Muscle of leg (tissue), 11 donors: ENCODE results near the gene GTSF1L. TPM values are rescaled to one million over a fixed set of nuclear protein-coding genes. Genes with fewer than 3 reads are reported as not detected.

ENCODE experiments used
- DNase-seq: peaks from one replicate; pipeline ENCODE4 v3.0.0; 2013
- H3K27ac ChIP-seq: one replicate; pipeline ENCODE4 v1.5.1; 2013; ENCODE audit warnings: mild to moderate bottlenecking, low read length, control low read depth
- H3K27me3 ChIP-seq: one replicate; pipeline ENCODE4 v1.6.1; 2013; ENCODE audit warnings: low read length; ENCODE audit not compliant: control insufficient read depth, insufficient read depth
- H3K36me3 ChIP-seq: one replicate; pipeline ENCODE4 v1.6.1; 2013; ENCODE audit warnings: low read length; ENCODE audit not compliant: control insufficient read depth, insufficient read depth
- H3K4me1 ChIP-seq: one replicate; pipeline ENCODE4 v1.6.1; 2013; ENCODE audit warnings: low read length; ENCODE audit not compliant: control insufficient read depth, insufficient read depth
- H3K4me3 ChIP-seq: one replicate; pipeline ENCODE4 v1.5.1; 2013; ENCODE audit warnings: low read length, control low read depth
- H3K9me3 ChIP-seq: replicated peaks from 2 replicates; pipeline ENCODE4 v1.6.1; 2013; ENCODE audit warnings: low read depth, low read length; ENCODE audit not compliant: control insufficient read depth
- WGBS: methylation state at CpG from one replicate; pipeline ENCODE4 v1.1.5; 2013; ENCODE audit warnings: missing lambda C conversion rate; ENCODE audit not compliant: insufficient coverage; 5-methylcytosine and 5-hydroxymethylcytosine counted together
- polyA plus RNA-seq, 8 donors: library from polyadenylated mRNA; unstranded; fragments of 120-200 nt; gene quantifications; one replicate each; pipeline versions ENCODE4 v1.2.1 to v1.2.3, GENCODE V29; 2013; ENCODE audit warnings: inconsistent platforms in 1 of 8, low replicate concordance in 1 of 8; ENCODE audit not compliant: insufficient read length in 8 of 8, insufficient read depth in 1 of 8
- total RNA-seq: library from RNA; stranded (reverse); fragments of 120-200 nt; gene quantifications from one replicate; pipeline ENCODE4 v1.2.4, GENCODE V29; 2013

Gene GTSF1L
- total and polyA plus RNA-seq, 9 donors, result not detected

GRCh38 chr20:43748274-43748673 is 21.5 kb upstream of the GTSF1L start:
- DNase-seq, result no peak

DNA sequence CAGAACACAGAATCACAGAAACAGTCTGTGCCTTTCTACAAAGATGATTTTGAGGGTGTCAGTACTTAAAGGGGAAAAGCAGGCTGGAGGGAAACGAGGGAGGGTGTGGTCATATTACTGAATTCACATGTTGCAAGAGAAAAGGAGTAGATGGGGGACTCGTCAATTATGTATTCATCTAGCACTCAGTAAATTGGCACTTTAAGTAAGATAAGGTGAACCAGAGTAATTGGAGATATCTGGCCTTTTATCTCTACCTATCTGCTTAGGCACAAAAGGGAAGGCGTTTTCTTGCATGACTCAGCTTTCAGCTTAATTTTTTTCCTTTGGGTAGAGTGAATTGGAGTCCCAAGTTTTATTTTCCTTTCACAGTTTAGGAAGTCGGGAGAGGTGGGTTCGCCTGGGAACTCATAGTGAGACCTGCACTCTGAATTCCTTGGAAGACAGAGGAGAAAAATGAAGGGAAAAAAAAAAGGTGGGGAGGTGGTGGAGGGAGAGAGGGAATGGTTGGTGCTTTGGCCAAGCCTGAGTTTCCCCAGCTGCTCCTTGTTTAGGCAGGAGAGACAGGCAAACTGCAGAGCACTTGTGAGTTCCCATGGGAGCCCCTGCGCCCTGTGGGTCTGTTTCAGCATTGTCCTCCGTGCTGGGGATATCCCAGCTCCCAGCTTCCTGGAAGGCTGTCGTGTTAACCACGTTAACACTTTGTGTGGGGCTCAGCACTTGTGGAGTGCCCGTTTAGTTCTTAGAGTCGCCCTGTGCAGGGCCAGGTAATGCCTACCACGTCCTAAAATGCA is 19.7 kb upstream of the GTSF1L start:
- Histone ChIP-seq H3K27ac (no peak overlapping the region), H3K36me3 (no peaks in the 10 kb centered on the region), H3K4me1 (peaks cover 10% of the 10 kb centered on the region), H3K27me3 (peaks cover 7% of the 10 kb centered on the region), H3K4me3 (no peak overlapping the region), H3K9me3 (no peaks in the 10 kb centered on the region)
- DNase-seq, result no peak
- 56% methylated on average over 9 of the region's 12 CpGs for WGBS

More at GRCh38 chr20:43748274-43748673, 21.5 kb upstream of the GTSF1L start:
- Histone ChIP-seq H3K27me3 (peaks cover 10% of the 10 kb centered on the region), H3K4me1 (peaks cover 10% of the 10 kb centered on the region), H3K4me3 (no peak overlapping the region), H3K27ac (no peak overlapping the region), H3K36me3 (no peaks in the 10 kb centered on the region), H3K9me3 (no peaks in the 10 kb centered on the region)
- WGBS, result no CpG with 5 or more reads among the region's 1 CpG

DNA sequence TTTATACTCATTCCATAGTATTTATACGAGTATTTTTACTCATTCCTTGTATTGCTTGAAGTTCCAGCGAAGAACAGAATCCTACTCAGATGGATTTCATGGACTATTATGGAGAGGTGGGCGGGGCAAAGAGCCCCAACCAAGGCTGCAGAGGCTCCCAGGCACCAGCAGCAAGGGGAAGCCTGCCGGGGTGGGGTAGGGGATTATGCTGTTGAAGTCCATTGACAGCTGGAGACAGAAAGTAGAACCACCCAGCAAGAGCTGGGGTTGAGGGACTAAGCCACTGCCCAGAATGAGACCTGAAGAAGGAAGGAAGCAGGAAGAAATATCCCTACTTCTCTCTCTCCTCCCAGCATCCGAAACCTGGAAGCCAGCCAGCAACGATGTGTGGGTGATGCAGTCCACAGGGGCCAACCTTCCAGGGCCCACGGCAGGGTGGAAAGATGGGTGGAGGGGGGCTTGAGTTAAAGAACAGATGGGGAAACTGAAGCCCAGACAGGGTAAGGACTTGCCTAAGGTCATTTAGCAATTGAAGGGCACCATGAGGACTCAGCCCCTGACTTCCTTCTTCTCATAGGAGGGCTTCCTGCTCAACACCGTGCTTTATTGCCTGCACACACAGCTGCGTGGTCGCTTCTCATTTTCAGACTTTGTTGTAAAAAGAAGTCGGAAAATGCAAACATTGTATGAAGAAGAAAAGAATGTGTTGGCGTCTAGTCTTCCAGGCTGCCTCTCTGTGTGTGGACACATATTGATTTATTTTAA is 18.3 kb upstream of the GTSF1L start:
- H3K27ac ChIP-seq, result no peak overlapping the region
- H3K4me1 ChIP-seq, result peaks cover 10% of the 10 kb centered on the region
- peaks cover 3% of the 10 kb centered on the region for H3K27me3 ChIP-seq
- 41% methylated on average over 4 of the region's 12 CpGs for WGBS
- no peaks in the 10 kb centered on the region for H3K9me3 ChIP-seq
- no peak overlapping the region for H3K4me3 ChIP-seq
- H3K36me3 ChIP-seq, result no peaks in the 10 kb centered on the region
- peak; percentile 32 for DNase-seq

DNA sequence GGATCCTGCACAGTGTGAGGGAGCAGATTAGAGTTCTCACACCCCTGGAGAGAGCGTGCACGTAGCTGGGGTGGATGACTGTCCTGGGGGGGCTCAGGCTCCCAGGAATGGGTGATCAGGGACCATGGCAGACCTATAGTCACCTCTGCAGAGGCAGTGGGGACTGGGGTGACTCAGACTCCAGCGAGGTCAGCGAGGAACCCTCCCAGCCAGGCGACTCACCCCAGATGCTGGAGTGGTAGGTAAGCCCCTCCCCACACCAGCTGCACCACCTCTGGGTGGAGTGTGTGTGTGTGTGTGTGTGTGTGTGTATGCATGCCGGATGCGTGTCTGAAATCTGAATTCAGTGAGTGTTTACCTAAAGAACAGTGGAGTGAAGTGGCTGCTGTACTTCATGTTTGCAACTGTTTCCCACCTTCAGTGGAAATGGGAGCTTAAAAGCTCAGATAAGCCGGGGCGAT is 17.4 kb upstream of the GTSF1L start:
- Histone ChIP-seq H3K27me3 (peaks cover 3% of the 10 kb centered on the region), H3K9me3 (no peaks in the 10 kb centered on the region), H3K27ac (no peak overlapping the region), H3K36me3 (no peaks in the 10 kb centered on the region), H3K4me1 (peaks cover 6% of the 10 kb centered on the region), H3K4me3 (no peak overlapping the region)
- no peak for DNase-seq
- WGBS, result 43% methylated on average over 2 of the region's 9 CpGs

DNA sequence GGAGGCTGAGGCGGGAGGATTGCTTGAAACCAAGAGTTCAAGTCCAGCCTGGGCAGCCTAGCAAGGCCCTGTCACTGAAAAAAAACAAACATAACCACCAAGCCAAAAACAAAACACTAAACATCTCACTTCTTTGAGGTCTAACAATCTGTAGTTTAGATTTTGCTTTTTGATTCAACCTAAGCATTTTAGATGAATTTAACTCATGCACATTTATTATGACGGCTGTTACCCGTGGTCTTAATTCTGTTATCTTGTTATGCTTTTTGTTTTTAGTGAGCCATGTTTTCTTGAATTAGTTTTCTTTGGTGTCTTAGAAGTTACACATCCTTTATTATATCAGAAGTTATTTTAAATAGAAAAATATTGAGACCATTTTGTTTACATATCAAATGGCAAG is 13.8 kb upstream of the GTSF1L start:
- no CpG with 5 or more reads among the region's 3 CpGs for WGBS
- H3K4me1 ChIP-seq, result peaks cover 6% of the 10 kb centered on the region
- H3K36me3 ChIP-seq, result no peaks in the 10 kb centered on the region
- DNase-seq, result no peak
- no peak overlapping the region for H3K27ac ChIP-seq
- H3K4me3 ChIP-seq, result no peak overlapping the region
- H3K27me3 ChIP-seq, result peaks cover 3% of the 10 kb centered on the region
- H3K9me3 ChIP-seq, result no peaks in the 10 kb centered on the region

- no peak overlapping the region for H3K27ac ChIP-seq
- DNase-seq, result no peak
- no peak overlapping the region for H3K4me3 ChIP-seq
- peaks cover 3% of the 10 kb centered on the region for H3K27me3 ChIP-seq
- H3K4me1 ChIP-seq, result no peaks in the 10 kb centered on the region
- H3K36me3 ChIP-seq, result no peaks in the 10 kb centered on the region
- H3K9me3 ChIP-seq, result no peaks in the 10 kb centered on the region
- WGBS, result 60% methylated on average over 2 of the region's 9 CpGs
Observed at GRCh38 chr20:43739148-43739749, 12.4 kb upstream of the GTSF1L start.

- Histone ChIP-seq H3K4me3 (no peak overlapping the region), H3K4me1 (no peaks in the 10 kb centered on the region), H3K27ac (no peak overlapping the region), H3K36me3 (no peaks in the 10 kb centered on the region), H3K9me3 (no peaks in the 10 kb centered on the region), H3K27me3 (no peaks in the 10 kb centered on the region)
- DNase-seq, result no peak
- 89% methylated on average over 7 of the region's 7 CpGs for WGBS
Observed at GRCh38 chr20:43737925-43738324, 11.1 kb upstream of the GTSF1L start.

- Histone ChIP-seq H3K9me3 (no peaks in the 10 kb centered on the region), H3K27me3 (no peaks in the 10 kb centered on the region), H3K36me3 (no peaks in the 10 kb centered on the region), H3K4me1 (no peaks in the 10 kb centered on the region), H3K27ac (no peak overlapping the region), H3K4me3 (no peak overlapping the region)
- no peak for DNase-seq
- 60% methylated on average over 1 of the region's 2 CpGs for WGBS
Observed at GRCh38 chr20:43736588-43737158, 9.9 kb upstream of the GTSF1L start.

DNA sequence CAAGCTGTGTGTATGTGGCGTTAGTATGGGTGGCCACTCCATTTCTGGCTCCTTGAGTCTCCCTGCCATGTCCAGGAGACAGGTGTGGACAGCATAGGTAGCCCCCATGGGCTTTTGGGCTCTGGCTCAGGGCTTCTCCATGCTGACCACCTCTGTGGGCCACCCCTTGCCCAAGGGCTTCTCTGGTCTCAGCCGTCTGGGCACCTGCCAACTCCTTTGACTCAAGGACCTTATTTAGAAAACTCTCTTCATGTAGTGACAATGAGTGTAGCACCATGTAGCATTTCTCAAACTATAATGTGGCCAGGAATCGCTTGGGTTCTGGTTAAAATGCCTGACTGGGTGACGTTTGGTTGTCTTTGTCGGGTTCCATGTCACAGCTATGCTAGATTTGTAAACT is 5.1 kb upstream of the GTSF1L start:
- WGBS, result 100% methylated on average over 1 of the region's 5 CpGs
- Histone ChIP-seq H3K27me3 (peaks cover 3% of the 10 kb centered on the region), H3K27ac (no peak overlapping the region)

GRCh38 chr20:43731469-43731868 is 4.7 kb upstream of the GTSF1L start:
- Histone ChIP-seq H3K9me3 (no peaks in the 10 kb centered on the region), H3K27ac (no peak overlapping the region), H3K36me3 (no peaks in the 10 kb centered on the region), H3K4me3 (no peak overlapping the region), H3K27me3 (peaks cover 3% of the 10 kb centered on the region), H3K4me1 (peaks cover under 1% of the 10 kb centered on the region)
- no peak for DNase-seq
- WGBS, result 80% methylated on average over 5 of the region's 7 CpGs

More for the DNA sequence above, 5.1 kb upstream of the GTSF1L start:
- H3K9me3 ChIP-seq, result no peaks in the 10 kb centered on the region
- no peak overlapping the region for H3K4me3 ChIP-seq
- DNase-seq, result no peak
- no peaks in the 10 kb centered on the region for H3K36me3 ChIP-seq
- H3K4me1 ChIP-seq, result no peaks in the 10 kb centered on the region
